Glomerular endothelial cell (primary cell): Measurements from ENCODE around the gene IREB2. TPM values are rescaled to one million over a fixed set of nuclear protein-coding genes. Genes with fewer than 3 reads are reported as not detected.
A peak's percentile ranks its signal among the peaks of the same experiment; 100 is the strongest.

ENCODE experiments used
- DNase-seq: peaks from one replicate; pipeline ENCODE4 v3.0.0-alpha.2; 2011; ENCODE audit warnings: low read depth, low spot score; ENCODE audit errors: extremely low read depth
- total RNA-seq: library from RNA; depleted of rRNA; stranded (reverse); fragments of >200 nt; gene quantifications from 2 replicates; pipeline ENCODE4 v1.2.3, GENCODE V29; 2015

The IREB2 gene
- total RNA-seq, 1 donor from 2014 or later: 27.2 TPM

DNA sequence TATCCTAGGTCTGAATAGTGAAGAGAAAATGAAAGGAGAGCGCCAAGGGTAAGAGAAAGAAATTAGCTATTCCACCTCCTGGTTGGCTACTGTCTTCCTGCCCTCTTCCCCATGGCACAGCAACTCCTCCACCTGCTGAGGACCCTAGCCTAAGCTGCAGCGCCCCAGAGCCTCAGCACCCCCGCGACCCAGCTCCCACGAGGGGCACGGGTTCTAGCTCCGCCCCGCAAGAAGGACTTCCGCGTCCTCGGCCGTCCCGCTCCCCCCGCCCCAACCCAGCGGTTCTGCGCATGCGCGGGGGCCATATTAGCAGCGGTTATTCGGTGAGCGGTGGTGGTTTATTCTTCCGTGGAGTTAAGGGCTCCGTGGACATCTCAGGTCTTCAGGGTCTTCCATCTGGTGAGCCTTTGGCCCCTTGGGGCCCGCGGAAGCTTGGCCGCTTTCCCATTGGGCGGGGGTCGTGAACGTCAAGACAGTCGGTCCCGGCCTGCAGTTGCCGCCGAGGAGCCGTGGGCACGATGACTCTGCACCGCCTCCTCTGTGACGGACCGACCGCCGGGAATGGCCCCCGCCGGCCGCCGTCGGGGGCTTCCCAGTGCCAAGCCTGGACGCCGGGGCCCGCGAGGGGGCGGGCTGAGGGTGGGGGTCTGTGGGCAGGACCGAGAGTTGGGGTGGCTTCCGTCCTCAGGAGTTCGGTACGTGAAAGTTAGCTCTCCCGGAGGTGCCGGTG lies 102.3 kb downstream of the IREB2 start, which contains the start of gene PSMA4:
Gene PSMA4, plus strand, starts transcription at position 304 of the 730 bp plus-strand sequence. CDS start 1,484 bp downstream, outside the sequence.
- DNase-seq: peak; percentile 56

DNA sequence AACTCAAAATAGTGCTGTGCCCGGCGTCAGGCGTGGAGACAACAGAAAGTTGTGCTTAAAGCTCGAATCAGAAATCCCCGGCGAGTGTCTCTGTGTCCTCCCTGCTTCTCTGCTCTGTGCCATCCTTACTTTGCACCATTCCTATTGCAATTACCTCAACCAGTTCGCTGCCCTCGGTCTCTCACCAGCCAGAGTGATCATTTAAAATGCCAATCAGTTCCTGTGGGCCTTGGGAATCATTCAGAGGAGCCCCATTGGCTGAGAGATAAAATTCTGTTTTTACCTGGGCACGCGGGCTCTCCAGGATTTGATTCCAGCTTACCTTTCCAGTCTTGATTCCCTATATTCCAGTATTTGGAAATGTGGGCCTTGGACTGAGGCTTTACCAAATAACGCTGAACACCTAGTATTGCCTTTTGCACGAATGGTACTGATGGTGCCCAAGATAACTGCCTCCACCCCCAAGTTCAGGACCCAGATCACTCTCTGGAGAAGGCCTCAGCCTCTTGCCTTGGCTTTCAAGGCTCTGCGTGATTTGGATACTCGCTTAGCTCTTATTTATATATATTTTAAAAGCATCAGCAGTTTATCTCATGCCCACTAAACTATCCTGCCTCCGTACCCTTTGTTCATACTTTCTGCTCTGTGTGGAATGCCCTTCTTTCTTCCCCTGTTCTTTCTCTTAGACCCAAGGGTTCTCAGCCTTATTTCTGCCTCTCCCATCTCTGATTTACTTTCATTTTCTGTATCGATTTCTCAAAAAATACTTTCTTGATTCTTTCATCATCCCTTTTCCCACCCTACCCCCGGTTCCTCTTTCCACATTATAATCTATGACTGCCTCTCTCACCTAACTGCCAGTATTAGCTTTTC lies 103.1 kb downstream of the IREB2 start:
- no peak for DNase-seq

DNA sequence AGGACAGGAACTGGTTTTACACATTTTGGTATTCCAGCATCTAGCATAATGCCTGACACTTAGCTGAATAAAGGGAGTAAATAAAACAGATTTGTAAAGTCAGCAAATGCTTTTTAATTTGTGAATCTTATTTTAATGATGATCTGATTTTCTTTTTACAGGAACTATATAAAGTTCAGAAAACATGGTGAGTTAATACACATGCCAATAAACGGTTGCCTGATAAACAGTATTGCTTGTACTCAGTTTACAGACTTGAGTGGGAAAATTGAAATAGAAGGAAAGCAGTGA lies 103.7 kb downstream of the IREB2 start:
- DNase-seq: no peak

DNA sequence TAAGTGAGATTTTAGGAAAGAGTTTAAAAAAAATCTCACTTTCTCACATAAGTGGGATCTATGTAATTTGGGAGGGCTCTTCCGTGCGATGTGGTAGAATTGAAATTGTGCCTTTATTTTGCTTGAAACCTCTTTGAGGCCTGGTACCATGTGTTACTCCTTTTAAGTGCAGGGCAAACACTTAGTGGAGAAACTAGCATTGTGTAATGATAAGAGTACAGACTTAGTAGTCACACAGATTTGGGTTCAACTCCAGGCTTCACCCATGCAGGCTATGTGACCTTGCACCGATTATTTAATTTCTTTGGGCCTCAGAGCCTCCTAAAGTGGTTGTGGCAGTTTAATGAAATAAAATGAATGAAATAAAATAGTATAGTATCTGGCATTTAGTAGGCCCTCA lies 104.6 kb downstream of the IREB2 start:
- DNase-seq: no peak

DNA sequence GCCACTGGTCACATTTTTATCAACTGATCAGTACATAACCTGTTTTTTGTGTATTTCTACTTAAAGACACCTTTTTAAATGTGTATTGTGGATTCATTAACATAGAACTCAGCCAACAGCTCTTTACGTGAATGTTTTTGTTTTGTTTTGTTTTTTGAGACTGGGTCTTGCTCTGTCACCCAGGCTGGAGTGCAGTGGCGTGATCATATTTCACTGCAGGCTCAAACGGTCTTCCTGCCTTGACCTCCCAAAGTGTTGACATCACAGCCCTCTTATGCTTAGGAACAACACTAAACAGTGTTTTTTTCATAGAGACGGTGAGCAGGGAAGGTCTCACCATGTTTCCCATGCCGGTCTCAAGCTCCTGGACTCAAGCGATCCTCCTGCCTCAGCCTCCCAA lies 112.2 kb downstream of the IREB2 start:
- no peak for DNase-seq

DNA sequence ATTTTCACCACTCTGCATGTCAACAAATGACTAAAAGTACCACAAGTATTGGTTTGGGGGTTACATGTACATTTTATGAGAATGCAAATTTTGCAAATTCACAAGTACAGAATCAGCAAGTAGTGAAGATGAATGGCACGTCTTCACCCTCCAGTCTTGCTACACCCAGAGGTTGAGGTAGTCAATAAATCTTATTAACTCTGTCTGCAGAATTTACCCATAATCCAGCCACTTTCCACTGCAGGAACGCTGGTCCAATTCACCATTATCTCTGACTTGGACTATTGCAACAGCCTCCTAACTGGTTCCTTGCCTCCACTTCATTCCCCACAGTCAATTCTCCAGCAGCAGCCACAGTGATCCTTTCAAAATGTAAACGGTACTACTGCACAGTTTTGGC lies 112.8 kb downstream of the IREB2 start:
- DNase-seq: no peak

Other genes with a start within 250 kb of the IREB2 start
- gene ACSBG1, start 203.7 kb upstream of the IREB2 start, total RNA-seq: under 0.01 TPM in 1 of 2 replicates, not detected in the other
- 10.2 and 12.2 TPM in 2 replicates for gene DNAJA4, start 173.7 kb upstream of the IREB2 start, total RNA-seq
- gene SKIC8, start 138.6 kb upstream of the IREB2 start, total RNA-seq: 44.4 and 45.0 TPM in 2 replicates
- gene CRABP1, start 97.9 kb upstream of the IREB2 start, total RNA-seq: not detected in 2 replicates
- 1.2 and 3.0 TPM in 2 replicates for gene HYKK, start 69.4 kb downstream of the IREB2 start, total RNA-seq
- 241 and 269 TPM in 2 replicates for gene PSMA4, start 102.2 kb downstream of the IREB2 start, total RNA-seq
- gene CHRNA5, start 127.3 kb downstream of the IREB2 start, total RNA-seq: 1.6 and 2.5 TPM in 2 replicates
- gene CHRNA3, start 182.8 kb downstream of the IREB2 start, total RNA-seq: not detected in 2 replicates
- not detected in 2 replicates for gene CHRNB4, start 203.0 kb downstream of the IREB2 start, total RNA-seq